GM20000 (cell line): ENCODE results near the gene KAT2B.

ENCODE experiments used
- DNase-seq: peaks from one replicate; pipeline ENCODE4 v3.0.0; 2012; ENCODE audit warnings: low spot score
- TF ChIP-seq, protein P1 (sequence below): IDR thresholded peaks from 2 replicates; pipeline ENCODE4 v1.5.1; 2012; ENCODE audit warnings: mild to moderate bottlenecking, control low read depth; ENCODE audit errors: extremely low read depth, missing control alignments

Gene KAT2B

DNA sequence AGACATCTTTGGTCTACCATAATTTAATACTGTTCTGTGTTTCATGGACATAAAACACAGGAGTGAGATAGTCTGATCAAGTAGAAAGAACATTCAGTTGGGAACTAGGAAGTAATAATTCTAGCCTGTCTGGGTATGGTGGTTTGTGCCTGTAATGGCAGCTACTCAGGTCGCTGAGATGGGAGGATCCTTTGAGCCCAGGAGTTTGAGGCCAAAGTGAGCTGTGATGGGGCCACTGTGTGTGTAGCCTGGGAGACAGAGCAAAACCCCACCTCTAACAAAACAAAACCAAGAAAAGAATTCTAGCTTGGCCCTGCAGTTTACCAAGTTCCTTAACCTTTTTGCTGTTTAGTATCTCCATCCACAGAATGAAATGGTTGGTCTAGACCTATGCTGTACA, 36.8 kb downstream of the KAT2B start:
- DNase-seq: no peak
- TF ChIP-seq, protein P1, sequence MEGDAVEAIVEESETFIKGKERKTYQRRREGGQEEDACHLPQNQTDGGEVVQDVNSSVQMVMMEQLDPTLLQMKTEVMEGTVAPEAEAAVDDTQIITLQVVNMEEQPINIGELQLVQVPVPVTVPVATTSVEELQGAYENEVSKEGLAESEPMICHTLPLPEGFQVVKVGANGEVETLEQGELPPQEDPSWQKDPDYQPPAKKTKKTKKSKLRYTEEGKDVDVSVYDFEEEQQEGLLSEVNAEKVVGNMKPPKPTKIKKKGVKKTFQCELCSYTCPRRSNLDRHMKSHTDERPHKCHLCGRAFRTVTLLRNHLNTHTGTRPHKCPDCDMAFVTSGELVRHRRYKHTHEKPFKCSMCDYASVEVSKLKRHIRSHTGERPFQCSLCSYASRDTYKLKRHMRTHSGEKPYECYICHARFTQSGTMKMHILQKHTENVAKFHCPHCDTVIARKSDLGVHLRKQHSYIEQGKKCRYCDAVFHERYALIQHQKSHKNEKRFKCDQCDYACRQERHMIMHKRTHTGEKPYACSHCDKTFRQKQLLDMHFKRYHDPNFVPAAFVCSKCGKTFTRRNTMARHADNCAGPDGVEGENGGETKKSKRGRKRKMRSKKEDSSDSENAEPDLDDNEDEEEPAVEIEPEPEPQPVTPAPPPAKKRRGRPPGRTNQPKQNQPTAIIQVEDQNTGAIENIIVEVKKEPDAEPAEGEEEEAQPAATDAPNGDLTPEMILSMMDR: no peak

DNA sequence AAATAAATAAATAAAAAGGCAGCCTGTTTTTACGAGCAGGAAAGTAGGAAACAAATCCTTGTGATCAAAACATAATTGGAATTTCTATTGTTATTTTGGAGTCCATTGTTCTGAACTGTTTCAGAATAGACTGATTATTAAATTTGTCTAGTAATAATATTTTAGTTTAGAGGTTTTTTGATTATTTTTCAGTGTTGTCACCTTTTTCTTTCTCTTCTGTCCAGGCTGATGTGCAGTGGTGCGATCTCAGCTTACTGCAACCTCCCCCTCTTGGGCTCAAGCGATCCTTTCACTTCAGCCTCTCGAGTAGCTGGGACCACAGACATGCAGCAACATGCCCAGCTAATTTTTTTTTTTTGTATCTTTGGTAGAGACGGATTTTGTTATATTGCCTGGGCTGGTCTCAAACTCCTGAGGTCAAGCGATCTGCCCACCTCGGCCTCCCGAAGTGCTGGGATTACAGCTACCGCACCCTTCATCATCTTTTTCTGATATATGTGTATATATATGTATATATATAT, 38.0 kb downstream of the KAT2B start:
- TF ChIP-seq, protein P1: no peak
- no peak for DNase-seq

DNA sequence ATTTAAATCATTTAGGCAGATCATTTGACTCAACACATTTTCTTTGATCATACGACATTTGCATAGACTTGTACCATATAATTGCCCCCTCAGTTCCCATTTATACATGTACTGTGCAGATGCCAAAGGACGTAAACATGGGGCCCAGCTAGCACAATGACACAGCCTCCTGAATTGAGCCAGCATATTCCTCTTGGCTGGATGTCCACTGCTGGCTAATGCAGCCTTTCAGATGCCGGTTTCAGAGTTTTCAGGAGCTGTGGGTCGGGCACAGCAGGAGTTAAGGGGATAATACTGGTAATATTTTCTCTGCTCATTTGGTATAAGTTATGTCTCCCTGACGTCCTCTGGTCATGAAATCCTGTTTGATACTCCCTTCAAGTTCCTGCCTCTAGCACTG, 39.4 kb downstream of the KAT2B start:
- no peak for DNase-seq
- TF ChIP-seq, protein P1: no peak

DNA sequence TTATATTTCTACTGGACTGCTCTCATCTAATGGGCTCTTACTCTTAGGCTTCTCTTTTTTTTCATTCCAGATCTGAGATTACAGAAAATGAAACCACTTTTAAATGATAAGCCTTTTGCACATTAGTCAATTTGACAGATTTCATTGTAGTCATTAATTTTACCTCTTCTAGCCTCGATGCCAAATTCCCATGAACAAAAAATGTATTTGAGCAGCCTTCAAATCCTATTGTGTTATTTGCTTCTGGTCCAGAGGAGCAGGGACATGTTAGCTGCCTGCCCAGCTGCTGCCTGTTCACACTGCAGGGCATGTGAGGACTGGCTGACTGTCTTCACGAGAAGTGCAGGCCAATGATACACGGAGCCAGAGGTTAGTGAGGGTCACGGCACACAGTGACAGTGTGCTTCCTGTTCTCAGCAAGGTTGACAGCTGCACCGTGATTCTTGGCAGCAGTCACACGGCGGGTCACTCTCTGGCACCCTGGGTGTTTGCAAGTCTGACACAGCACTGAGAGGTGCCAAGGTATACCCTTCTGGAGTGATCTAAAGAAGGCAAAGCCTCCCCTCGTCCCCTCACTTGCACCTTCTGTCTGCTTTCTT, 40.8 kb downstream of the KAT2B start:
- TF ChIP-seq, protein P1: no peak
- peak; percentile 35 for DNase-seq

DNA sequence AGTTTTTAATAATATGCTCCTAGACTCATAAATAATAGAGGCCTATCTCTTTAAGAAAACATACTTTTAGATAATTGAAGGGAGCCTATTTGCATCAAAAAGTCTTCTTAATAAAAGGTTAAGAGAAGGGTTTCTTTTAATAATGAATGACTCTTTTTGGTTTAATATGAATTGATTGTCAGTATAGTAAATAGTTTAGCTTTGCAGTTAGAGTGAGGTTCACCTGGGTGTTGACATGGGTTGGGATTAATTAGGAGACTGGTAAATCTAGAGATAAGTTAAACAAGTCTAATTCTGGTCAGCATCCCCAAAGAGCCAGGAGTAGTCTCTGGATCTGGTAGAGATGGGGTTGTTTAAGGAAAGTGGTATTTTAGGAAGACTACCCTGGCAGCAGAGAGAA, 43.0 kb downstream of the KAT2B start:
- no peak for DNase-seq
- TF ChIP-seq, protein P1: no peak

DNA sequence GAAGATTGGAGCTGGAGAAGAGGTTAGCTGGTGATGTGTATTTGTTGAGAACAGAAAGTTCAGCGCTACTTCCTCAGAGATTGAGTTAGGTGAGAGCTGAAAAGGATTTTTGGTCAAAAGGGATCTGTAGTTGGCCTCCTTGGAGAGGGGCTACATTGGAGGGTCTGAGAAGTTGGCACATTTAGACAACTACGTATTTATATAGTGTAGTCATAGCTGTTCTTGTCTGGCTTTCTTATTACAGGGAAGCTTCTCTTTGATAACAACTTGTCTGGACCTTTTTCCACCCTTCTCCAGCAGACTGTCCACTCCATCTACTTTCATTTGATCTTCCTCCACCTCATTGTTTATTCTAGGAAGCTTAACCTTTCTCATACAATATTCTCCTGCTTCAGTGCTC, 43.7 kb downstream of the KAT2B start:
- TF ChIP-seq, protein P1: no peak
- no peak for DNase-seq

DNA sequence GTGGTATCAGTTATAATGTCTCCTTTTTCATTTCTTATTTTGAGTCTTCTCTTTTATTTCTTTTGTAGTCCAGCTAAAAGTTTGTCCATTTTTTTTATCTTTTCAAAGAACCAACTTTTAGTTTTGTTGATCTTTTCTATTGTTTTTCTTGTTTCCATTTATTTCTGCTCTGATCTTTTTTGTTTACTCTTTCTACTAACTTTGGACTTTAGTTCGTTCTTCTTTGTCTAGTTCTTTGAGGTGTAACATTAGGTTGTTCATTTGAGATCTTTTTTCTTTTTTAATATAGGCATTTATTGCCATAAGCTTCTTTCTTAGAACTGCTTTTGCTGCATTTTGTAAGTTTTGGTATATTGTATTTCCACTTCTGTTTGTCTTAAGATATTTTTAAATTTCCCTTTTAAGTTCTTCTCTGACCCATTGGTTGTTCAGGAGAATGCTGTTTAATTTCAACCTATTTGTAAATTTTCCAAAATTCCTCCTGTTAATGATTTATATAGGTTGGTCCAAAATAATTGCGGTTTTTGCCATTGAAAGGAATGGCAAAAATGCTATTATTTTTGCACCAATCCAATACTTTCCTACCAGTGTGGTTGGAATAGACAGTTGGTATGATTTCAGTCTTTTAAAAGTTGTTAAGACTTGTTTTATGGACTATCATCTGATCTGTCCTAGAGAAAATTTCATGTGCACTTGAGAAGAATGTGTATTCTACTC, 51.2 kb downstream of the KAT2B start:
- DNase-seq: no peak
- TF ChIP-seq, protein P1: no peak
